Renal pelvis (tissue), 4 donors: Measurements from ENCODE around the gene TMEM163. TPM values are rescaled to one million over a fixed set of nuclear protein-coding genes. Genes with fewer than 3 reads are reported as not detected.
A peak's percentile ranks its signal among the peaks of the same experiment; 100 is the strongest.
"Not testable (repeated sequence)": the region's sequence is repeated elsewhere in the genome, so short reads cannot be mapped to it uniquely, and the experiment has no call there.

Experiments
- DNase-seq: peaks from one replicate; pipeline ENCODE4 v3.0.0-alpha.2; 2013
- polyA plus RNA-seq, 3 donors: library from polyadenylated mRNA; unstranded; fragments of 120-200 nt; gene quantifications; one replicate each; pipeline ENCODE4 v1.2.1, GENCODE V29; 2013; ENCODE audit not compliant: insufficient read length in 3 of 3

Gene TMEM163
- polyA plus RNA-seq, 3 donors = 1.6 to 2.0 (median 1.9) TPM

- DNase-seq = no peak
These were observed 227.8 kb downstream of the TMEM163 start for GRCh38 chr2:134491022-134491421.

GRCh38 chr2:134490559-134490958 lies 228.2 kb downstream of the TMEM163 start:
- DNase-seq = no peak

GRCh38 chr2:134489732-134490384 lies 228.9 kb downstream of the TMEM163 start:
- no peak for DNase-seq

GRCh38 chr2:134482766-134483340 lies 235.9 kb downstream of the TMEM163 start:
- DNase-seq = no peak

- DNase-seq = no peak
These were observed 236.6 kb downstream of the TMEM163 start for GRCh38 chr2:134482131-134482723.

- DNase-seq = no peak
These were observed 239.0 kb downstream of the TMEM163 start for GRCh38 chr2:134479696-134480330.

- DNase-seq = not testable (repeated sequence)
These were observed 241.8 kb downstream of the TMEM163 start for GRCh38 chr2:134476982-134477381.

- DNase-seq = no peak
These were observed 248.1 kb downstream of the TMEM163 start for GRCh38 chr2:134470561-134471168.

- no peak for DNase-seq
These were observed 249.2 kb downstream of the TMEM163 start for GRCh38 chr2:134469516-134470115.

- DNase-seq = no peak
These were observed 250.0 kb downstream of the TMEM163 start for GRCh38 chr2:134468776-134469175.

GRCh38 chr2:134468164-134468563 lies 250.6 kb downstream of the TMEM163 start:
- DNase-seq = no peak

- no peak for DNase-seq
These were observed 252.7 kb downstream of the TMEM163 start for GRCh38 chr2:134466141-134466540.

- no peak for DNase-seq
These were observed 253.3 kb downstream of the TMEM163 start for GRCh38 chr2:134465228-134466105.

GRCh38 chr2:134463699-134464022 lies 255.1 kb downstream of the TMEM163 start:
- no peak for DNase-seq

- DNase-seq = no peak
These were observed 255.8 kb downstream of the TMEM163 start for GRCh38 chr2:134462791-134463698.

- DNase-seq = no peak
These were observed 256.5 kb downstream of the TMEM163 start for GRCh38 chr2:134462275-134462674.

GRCh38 chr2:134461511-134461910 lies 257.3 kb downstream of the TMEM163 start:
- no peak for DNase-seq

- DNase-seq = peak; percentile 53
These were observed 258.2 kb downstream of the TMEM163 start for GRCh38 chr2:134460583-134460998.

- DNase-seq = no peak
These were observed 258.9 kb downstream of the TMEM163 start for GRCh38 chr2:134459706-134460406.
